Spinal cord (tissue), 10 donors: ENCODE results near the gene NAV2. TPM values are rescaled to one million over a fixed set of nuclear protein-coding genes. Genes with fewer than 3 reads are reported as not detected.

Source experiments
- DNase-seq, 6 donors: peaks; one replicate each; pipeline versions ENCODE4 v3.0.0 to v3.0.0-alpha.2; 2013 to 2015; ENCODE audit warnings: low spot score in 6 of 6, low read depth in 4 of 6
- H3K27ac ChIP-seq: one replicate; pipeline ENCODE4 v1.5.1; 2013; ENCODE audit warnings: low read depth, low read length, control low read depth
- H3K27me3 ChIP-seq: one replicate; pipeline ENCODE4 v1.6.1; 2013; ENCODE audit warnings: low read length; ENCODE audit not compliant: control insufficient read depth, insufficient read depth
- H3K36me3 ChIP-seq: one replicate; pipeline ENCODE4 v1.6.1; 2013; ENCODE audit warnings: low read length; ENCODE audit not compliant: control insufficient read depth, insufficient read depth
- H3K4me1 ChIP-seq: one replicate; pipeline ENCODE4 v1.6.1; 2013; ENCODE audit warnings: low read length; ENCODE audit not compliant: control insufficient read depth, insufficient read depth
- H3K4me3 ChIP-seq: one replicate; pipeline ENCODE4 v1.5.1; 2013; ENCODE audit warnings: low read depth, low read length, control low read depth
- H3K9me3 ChIP-seq: one replicate; pipeline ENCODE4 v1.6.1; 2013; ENCODE audit warnings: low read length; ENCODE audit not compliant: control insufficient read depth, insufficient read depth
- WGBS: methylation state at CpG from one replicate; pipeline ENCODE4 v1.1.5; 2013; ENCODE audit warnings: missing lambda C conversion rate; ENCODE audit not compliant: insufficient coverage; 5-methylcytosine and 5-hydroxymethylcytosine counted together
- polyA plus RNA-seq, 2 donors: library from polyadenylated mRNA; unstranded; fragments of 120-200 nt; gene quantifications; one replicate each; pipeline ENCODE4 v1.2.1, GENCODE V29; 2013; ENCODE audit not compliant: insufficient read length in 2 of 2
- total RNA-seq, 2 donors: library from RNA; depleted of rRNA in 1 of 2; stranded (reverse); fragments of 120-200 nt in 1 of 2; fragments of >200 nt in 1 of 2; gene quantifications; one replicate each; pipeline versions ENCODE4 v1.2.3 to v1.2.4, GENCODE V29; 2013 to 2014
- donor health status: healthy.

The NAV2 gene
- total and polyA plus RNA-seq, 4 donors, result 23.4 to 50.1 (median 30.4) TPM

DNA sequence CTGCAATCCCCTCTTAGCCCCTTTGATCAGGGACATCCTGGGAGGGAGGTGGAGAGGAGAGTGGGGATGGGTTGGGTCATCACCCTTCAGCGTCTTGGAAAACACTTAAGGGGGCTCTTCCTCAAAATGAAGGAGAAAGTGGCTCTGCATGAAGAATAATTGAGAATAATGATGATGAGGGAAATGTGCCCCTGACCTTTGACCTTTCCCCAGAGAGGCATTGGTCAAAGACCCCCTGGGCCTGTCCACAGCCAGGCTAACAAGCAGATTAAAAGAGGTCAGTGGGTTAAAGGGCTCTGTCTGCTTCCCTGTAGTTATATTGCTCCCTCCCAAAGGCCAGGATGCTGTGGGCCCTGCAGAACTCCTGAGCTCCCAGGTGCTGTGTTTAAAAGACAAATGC, 68.7 kb downstream of the NAV2 start:
- Histone ChIP-seq H3K9me3 (no peaks in the 10 kb centered on the region), H3K27ac (no peak overlapping the region), H3K4me3 (no peak overlapping the region), H3K4me1 (peaks cover 13% of the 10 kb centered on the region), H3K36me3 (no peaks in the 10 kb centered on the region), H3K27me3 (no peaks in the 10 kb centered on the region)
- no peak for DNase-seq
- WGBS, result 60% methylated on average over 1 of the region's 1 CpG

DNA sequence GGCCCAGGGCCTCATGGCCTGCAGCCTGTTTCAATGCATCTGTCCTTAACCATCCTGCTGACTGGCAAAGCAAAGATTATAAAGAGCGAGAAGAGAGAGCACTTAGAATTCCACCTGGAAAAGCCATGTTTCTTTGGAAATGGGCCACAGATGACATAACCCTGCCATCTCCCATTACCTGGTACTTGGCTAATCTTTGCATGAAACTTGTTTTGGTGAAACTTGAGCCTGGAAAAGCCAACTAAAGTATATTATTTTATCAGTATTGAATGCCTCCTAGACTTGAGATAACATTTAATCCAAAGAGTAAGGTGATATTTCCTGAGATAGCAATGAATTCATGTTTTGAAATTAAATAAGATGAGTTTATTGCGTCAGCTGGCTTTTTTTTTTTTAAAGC, 72.6 kb downstream of the NAV2 start:
- Histone ChIP-seq H3K9me3 (no peaks in the 10 kb centered on the region), H3K36me3 (no peaks in the 10 kb centered on the region), H3K27me3 (no peaks in the 10 kb centered on the region), H3K4me3 (no peak overlapping the region), H3K4me1 (peaks cover 3% of the 10 kb centered on the region), H3K27ac (no peak overlapping the region)
- no peak for DNase-seq
- WGBS, result 100% methylated on average over 1 of the region's 2 CpGs

DNA sequence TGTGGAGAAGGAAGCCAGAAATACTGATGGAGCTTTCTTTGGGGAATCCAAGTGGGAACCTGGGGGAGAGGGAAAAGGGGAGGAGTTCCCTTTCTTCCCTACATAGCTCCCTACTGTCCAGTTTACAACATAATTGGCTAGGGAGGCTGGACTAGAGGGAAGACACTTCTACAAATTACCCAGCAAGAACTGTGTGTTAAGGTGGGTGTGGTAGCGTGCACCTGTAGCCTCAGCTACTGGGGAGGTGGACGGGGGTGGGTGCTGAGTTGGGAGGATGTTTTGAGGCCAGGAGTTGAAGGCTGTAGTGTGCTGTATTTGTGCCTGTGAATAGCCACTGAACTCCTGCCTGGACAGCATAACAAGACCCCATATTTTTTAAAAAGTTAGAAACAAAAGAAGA, 74.0 kb downstream of the NAV2 start:
- H3K27me3 ChIP-seq, result no peaks in the 10 kb centered on the region
- H3K4me1 ChIP-seq, result peaks cover 10% of the 10 kb centered on the region
- H3K36me3 ChIP-seq, result no peaks in the 10 kb centered on the region
- WGBS, result no CpG with 5 or more reads among the region's 2 CpGs
- DNase-seq, result no peak
- H3K27ac ChIP-seq, result no peak overlapping the region
- H3K9me3 ChIP-seq, result no peaks in the 10 kb centered on the region
- H3K4me3 ChIP-seq, result no peak overlapping the region

DNA sequence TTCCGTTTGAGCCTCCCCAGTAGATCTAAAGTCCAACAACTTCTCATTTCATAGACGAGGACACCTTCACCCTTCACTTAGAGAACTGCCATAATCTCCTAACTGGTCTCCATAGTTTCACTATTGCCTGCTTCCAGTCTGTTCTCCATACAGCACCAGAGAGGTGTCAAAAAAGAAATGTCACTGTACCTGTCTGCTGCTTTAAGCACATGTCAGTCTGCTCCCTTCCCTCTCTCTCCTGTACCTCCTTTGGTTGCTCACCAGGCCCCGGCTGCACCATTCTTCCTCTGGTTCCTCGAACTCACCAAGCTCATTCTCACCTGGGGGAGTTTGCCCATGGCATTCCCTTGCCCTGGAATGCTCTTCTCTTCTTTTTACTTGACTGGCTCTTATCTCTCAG, 75.8 kb downstream of the NAV2 start:
- Histone ChIP-seq H3K4me1 (peaks cover 22% of the 10 kb centered on the region), H3K27ac (no peak overlapping the region), H3K36me3 (no peaks in the 10 kb centered on the region), H3K9me3 (no peaks in the 10 kb centered on the region), H3K4me3 (no peak overlapping the region), H3K27me3 (no peaks in the 10 kb centered on the region)
- WGBS, result 93% methylated on average over 4 of the region's 4 CpGs
- no peak for DNase-seq

DNA sequence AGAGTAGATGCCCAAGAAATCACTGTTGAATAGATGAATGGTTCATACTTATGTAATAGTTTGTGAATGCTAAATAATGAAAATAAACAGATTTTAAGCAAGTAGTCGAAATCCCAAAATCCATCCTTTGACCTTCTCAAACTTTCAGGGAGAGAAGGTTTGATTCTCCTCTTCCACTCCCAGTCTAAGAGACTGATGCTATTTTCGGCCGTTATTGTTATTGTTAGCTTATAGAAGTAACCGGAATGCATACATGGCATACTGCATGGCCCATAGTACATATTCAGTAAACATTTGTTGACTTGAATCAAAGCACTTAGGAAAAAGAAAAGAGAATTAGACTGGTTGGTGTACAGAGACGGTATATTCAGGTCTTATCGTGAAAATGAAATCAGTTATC, 76.6 kb downstream of the NAV2 start:
- Histone ChIP-seq H3K36me3 (no peaks in the 10 kb centered on the region), H3K27ac (no peak overlapping the region), H3K27me3 (no peaks in the 10 kb centered on the region), H3K4me1 (peaks cover 26% of the 10 kb centered on the region), H3K4me3 (no peak overlapping the region), H3K9me3 (no peaks in the 10 kb centered on the region)
- WGBS, result 87% methylated on average over 2 of the region's 6 CpGs
- no peak for DNase-seq

DNA sequence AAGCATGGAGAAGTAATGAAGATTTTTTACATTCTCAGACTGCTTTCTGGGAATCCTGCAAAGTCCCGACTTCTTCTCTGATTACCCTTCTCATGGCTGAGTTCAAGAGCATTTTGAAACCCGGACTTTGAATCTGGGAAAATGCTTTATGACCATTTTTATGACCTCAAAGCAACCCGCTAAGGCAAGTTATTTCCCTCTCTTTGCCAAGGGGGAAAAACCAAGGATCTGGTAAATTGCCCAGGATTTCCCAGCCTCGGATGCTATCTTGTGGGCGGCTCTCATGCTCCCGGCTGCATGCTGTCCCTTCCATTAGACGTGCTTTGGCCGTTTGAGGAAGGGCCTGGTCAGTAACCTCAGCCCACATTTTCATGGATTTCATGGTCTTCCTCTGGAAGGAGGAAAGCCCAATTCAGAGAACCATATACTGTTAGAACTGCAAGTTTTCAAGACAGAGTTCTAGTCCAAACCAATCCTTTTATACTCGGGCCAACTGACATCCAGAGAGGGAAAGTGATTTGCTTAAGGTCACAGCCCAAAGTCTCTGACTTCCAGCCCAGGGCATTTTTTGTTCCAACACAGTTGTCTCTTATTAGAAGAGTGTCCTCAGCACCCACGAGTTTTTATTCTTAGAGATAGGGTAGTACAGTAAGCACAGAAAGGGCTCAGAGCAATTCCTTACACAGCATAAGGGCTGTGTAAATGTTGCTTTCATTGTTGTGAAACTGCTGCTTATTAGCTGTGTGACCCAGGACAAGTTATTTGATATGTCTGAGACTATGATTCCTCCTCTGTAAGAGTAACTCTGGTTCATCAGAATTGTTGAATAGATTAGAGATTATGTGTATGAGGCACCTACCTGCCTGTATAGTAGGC, 77.4 kb downstream of the NAV2 start:
- DNase-seq, result no peak
- Histone ChIP-seq H3K27me3 (no peaks in the 10 kb centered on the region), H3K4me3 (no peak overlapping the region), H3K36me3 (no peaks in the 10 kb centered on the region), H3K4me1 (peaks cover 26% of the 10 kb centered on the region), H3K9me3 (no peaks in the 10 kb centered on the region), H3K27ac (no peak overlapping the region)
- 63% methylated on average over 9 of the region's 10 CpGs for WGBS

DNA sequence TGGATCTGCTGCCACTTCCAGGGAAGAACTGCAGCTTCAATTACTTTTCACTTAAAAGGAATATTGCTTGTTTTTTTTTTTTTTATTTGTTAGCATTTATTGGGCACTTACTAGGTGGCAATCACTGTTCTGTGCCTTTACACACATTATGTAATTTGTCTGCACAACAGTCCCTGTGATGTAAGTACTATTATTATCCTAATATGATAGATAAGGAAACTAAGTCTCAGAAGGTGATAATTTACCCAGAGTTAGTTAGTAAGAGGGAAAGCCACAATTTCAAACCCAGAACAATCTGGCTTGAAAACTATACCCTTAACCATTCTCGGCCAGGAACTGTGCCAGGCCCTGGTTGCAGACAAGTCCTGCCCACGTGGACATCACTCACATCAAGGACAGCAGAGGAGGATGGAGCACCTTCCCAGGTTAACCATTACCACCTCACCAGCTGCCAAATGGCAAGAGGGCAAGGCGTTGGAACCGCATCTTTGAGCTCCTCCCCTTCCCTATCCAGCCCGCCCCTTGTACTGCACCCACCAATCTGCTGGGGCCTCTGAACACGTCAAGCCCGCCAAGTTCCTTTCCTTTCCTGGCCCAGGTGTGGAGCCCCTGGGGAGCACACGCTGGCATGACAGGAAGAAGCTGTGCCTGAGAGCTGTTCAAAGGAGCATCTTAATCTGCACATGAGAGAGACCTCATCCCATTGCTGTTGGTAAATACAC, 78.4 kb downstream of the NAV2 start:
- Histone ChIP-seq H3K27me3 (no peaks in the 10 kb centered on the region), H3K9me3 (no peaks in the 10 kb centered on the region), H3K4me3 (no peak overlapping the region), H3K4me1 (peaks cover 26% of the 10 kb centered on the region), H3K27ac (no peak overlapping the region), H3K36me3 (no peaks in the 10 kb centered on the region)
- 73% methylated on average over 7 of the region's 8 CpGs for WGBS
- no peak for DNase-seq

DNA sequence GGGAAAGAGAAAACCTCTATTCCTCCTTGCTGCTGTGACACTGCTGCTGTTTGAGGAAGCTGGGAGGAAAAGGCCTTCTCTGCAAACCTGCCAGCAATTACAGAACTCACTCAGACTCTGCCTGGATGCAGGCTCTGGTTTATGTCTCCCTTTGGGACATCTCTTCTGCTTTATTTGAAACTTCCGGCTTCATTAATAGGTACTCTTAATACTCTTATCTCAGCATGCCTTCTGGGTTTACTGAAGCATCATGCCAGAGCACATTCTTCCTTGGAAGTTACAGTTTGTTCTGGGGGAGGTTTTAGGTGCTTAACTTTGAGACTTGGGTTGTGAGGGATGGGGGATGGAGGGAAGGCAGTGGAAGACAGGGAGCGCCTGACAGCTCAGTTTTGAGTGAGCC, 79.9 kb downstream of the NAV2 start:
- no peak overlapping the region for H3K4me3 ChIP-seq
- DNase-seq, result peak in 2 of 6 donors; percentile 13 to 91
- WGBS, result 89% methylated on average over 1 of the region's 2 CpGs
- H3K27me3 ChIP-seq, result no peaks in the 10 kb centered on the region
- H3K27ac ChIP-seq, result no peak overlapping the region
- H3K4me1 ChIP-seq, result peaks cover 26% of the 10 kb centered on the region
- no peaks in the 10 kb centered on the region for H3K36me3 ChIP-seq
- H3K9me3 ChIP-seq, result no peaks in the 10 kb centered on the region

DNA sequence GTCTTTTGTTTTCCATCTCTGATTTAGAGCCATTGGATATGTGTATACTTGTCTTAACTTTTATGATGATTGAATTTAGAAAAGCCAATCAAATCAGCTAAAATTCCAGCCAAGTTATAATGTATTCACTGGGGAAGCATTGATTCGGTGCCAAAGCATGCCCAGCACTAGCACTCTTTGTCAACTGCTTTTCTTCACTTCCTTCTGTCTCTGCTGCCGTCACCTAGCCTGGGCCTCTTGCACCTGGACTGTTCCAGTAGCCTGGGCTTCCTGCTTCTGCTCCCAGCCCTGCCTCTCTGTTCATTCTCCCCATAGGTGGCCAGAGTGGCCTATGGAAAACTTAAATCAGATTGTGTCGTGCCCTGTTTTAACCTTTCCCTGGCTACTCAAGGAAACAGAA, 80.7 kb downstream of the NAV2 start:
- H3K9me3 ChIP-seq, result no peaks in the 10 kb centered on the region
- H3K27me3 ChIP-seq, result no peaks in the 10 kb centered on the region
- H3K4me1 ChIP-seq, result peaks cover 26% of the 10 kb centered on the region
- no peak overlapping the region for H3K4me3 ChIP-seq
- H3K27ac ChIP-seq, result no peak overlapping the region
- peak in 1 of 6 donors; percentile 44 for DNase-seq
- 30% methylated on average over 3 of the region's 3 CpGs for WGBS
- H3K36me3 ChIP-seq, result no peaks in the 10 kb centered on the region

DNA sequence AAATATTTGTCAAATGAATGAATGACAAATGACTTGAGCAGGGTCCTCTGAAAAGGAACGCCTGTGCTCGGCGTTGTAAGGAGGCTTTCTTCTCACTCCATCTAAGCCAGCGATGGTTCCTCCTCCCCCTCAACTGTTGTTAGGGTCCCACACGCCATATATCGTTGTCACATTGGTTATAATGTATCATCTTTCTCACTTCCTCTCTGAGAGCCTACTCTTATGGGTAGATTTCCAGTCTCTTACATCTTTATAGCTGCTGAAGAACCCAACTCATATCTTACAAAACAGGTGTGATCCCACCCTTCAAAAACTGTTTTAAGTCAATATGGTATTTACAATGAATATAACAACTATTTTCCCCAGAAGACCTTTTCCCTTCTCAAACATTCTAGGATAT, 81.5 kb downstream of the NAV2 start:
- H3K4me1 ChIP-seq, result peaks cover 26% of the 10 kb centered on the region
- no peak overlapping the region for H3K27ac ChIP-seq
- no peak for DNase-seq
- no CpG with 5 or more reads among the region's 6 CpGs for WGBS
- no peak overlapping the region for H3K4me3 ChIP-seq
- H3K36me3 ChIP-seq, result no peaks in the 10 kb centered on the region
- no peaks in the 10 kb centered on the region for H3K27me3 ChIP-seq
- no peaks in the 10 kb centered on the region for H3K9me3 ChIP-seq
